NCI-H1092 (cell line): ENCODE results near the gene LRP2.

ENCODE experiments used
- DNase-seq: peaks from one replicate; lab custom pipeline; 2025; lab: John Stamatoyannopoulos, UW

LRP2 gene

GRCh38 chr2:169240405-169240804 is 121.9 kb downstream of the LRP2 start:
- no peak for DNase-seq

GRCh38 chr2:169237939-169238338 is 124.4 kb downstream of the LRP2 start:
- DNase-seq, result no peak

- no peak for DNase-seq
These were observed 125.0 kb downstream of the LRP2 start for GRCh38 chr2:169237286-169237685.

GRCh38 chr2:169232551-169233154 is 129.7 kb downstream of the LRP2 start:
- no peak for DNase-seq

DNA sequence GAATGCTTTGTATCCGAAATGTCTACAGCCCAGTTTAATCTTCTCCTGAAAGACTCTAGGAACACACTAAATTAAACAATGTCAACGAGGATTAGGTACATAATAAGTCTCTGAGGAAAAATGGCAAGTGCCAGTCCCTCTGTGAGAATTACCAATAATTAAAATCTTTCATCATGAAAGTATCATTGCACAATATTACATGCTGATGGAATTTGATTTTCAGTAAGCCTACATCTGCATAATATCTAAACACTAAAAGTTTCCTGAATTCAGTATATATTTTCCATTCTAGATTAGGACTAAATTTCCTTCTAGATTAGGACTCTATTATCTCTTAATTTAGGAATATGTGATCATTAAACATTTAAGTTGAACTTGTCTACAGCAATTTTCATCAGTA is 132.1 kb downstream of the LRP2 start:
- no peak for DNase-seq

DNA sequence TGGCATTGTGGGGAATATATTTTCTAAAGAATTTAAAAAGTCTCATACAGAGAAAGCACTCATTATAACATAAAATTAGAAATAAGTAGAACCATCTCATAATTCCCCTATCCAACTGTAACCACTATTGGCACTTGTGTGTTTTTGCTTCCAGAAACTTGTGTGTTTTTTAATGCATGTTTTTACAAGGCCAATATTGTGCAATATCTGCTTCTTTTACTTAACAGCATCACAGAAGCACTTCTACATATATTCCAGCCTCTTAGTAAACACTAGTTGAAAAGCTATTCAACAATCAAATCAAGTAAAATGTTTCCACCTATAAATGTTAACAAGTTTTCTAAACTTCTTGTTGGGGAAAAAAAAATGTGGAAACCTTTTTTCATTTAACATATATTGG is 132.7 kb downstream of the LRP2 start:
- DNase-seq, result no peak

DNA sequence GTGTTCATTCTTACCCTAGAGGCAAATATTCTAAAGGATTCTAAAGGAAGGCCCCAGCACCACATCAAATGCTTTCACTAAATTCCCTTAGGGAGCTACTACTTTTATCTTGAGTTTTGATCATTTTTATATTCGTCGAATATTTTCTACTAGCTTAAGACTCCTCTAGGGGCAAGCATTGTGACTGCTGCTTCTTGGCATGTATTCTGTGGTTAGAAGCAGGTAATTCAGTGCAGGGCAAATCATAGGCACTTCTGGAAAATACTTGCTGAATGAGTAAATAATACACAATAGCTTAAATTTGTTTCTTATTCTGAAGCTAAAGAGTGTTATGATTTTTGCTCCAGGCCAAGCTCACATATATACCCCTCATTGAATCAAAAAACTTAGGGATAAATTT is 136.4 kb downstream of the LRP2 start:
- no peak for DNase-seq

DNA sequence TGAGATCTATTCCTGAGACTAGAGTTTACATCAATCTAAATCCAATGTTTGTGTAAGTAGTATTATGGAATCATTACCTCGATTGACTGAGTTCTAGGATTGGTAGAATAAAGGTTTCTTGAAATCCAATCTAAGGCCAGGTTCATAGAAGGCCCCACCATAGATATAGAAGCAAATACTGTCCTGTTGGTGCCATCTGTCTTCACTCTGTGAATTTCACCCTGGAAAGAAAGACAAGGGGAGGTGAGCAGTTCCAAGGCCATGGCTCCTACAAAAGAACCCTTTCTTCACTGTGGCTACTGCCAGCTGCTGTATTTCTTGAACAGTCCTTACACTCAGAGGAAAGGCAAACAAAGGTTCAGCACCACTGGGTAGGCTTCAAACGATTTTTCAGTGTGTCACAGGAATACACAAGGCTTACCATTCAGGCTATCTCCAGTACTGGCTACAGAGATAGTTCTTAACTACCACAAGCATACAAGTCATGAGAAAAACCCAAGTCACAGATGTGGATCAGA is 137.0 kb downstream of the LRP2 start:
- no peak for DNase-seq

GRCh38 chr2:169222665-169223064 is 139.7 kb downstream of the LRP2 start:
- no peak for DNase-seq

GRCh38 chr2:169221745-169222369 is 140.5 kb downstream of the LRP2 start:
- DNase-seq, result no peak

DNA sequence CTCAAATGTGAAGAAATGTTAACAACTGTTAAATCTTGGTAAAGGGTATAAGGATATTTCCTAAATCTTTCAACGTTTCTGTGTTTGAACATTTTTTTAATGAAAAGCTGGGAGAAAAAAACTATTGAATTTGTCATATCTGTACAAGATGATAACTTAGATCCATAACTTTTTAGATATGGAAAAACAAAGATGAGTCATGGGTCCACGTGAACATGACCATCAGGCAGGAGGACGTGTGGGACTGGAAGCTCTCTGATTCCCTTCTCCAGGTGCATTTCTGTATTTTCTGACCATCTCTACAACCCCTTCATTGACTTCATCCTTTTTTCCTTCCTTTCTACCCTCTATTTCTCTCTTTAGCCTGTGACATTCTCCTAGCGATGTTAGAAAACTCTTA is 151.4 kb downstream of the LRP2 start:
- no peak for DNase-seq

DNA sequence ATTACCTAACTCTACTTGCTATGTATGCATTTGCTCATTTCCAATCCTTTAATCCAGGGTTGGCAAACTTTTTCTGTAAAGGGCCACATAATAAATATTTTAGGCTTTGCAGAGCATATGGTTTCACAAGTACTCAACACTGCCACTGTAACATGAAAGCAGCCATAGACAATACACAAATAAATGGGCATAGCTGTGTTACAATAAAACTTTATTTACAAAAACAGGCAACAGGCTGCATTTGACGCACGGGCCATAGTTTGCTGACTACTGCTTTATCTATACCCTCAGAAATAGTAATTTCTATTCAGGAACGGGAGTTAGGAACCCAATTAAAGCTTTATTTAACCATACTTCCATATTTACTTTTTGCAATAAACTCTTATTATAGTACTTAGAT is 154.3 kb downstream of the LRP2 start:
- DNase-seq, result no peak

- no peak for DNase-seq
These were observed 157.2 kb downstream of the LRP2 start for GRCh38 chr2:169205176-169205575.

DNA sequence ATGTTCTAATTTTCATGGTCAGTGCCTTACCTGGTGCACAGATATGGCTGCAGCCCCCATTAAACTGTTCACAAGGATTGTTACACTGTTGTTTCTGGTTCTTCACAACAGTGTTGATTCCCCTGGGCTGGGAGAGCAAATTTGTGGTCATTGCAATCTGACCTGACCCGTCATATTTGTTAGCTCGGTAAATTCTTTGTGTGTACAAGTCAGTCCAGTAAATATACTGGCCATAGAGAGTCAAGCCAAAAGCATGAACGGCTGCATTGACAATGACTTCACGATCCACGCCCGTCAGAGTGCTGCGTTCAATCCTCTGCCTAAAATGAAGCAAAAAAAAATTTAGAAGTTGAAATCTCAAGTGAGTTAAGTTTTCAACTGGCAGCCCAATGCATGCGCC is 158.4 kb downstream of the LRP2 start:
- no peak for DNase-seq

GRCh38 chr2:169200756-169201155 is 161.6 kb downstream of the LRP2 start:
- DNase-seq, result no peak

GRCh38 chr2:169193618-169194017 is 168.7 kb downstream of the LRP2 start:
- DNase-seq, result no peak

- DNase-seq, result no peak
These were observed 172.0 kb downstream of the LRP2 start for GRCh38 chr2:169190197-169190775.

DNA sequence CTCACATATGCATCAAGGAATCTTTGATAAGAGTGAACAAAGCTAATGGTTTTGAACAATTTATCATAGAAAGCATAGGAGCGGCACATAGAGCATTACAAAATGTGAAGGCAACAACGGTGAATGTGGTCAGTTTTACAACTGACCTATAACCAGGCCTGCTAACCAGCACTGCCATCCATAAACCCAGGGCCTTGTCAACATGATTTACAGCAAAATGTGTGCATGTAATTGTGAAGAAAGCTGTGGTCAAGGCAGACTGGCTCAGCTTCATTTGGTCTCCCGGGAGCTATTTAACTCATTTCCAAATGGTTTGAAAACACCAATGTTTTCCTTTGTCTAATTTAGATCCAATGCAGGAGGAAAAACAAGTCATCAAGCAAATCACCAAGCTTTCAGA is 173.2 kb downstream of the LRP2 start:
- DNase-seq, result no peak

DNA sequence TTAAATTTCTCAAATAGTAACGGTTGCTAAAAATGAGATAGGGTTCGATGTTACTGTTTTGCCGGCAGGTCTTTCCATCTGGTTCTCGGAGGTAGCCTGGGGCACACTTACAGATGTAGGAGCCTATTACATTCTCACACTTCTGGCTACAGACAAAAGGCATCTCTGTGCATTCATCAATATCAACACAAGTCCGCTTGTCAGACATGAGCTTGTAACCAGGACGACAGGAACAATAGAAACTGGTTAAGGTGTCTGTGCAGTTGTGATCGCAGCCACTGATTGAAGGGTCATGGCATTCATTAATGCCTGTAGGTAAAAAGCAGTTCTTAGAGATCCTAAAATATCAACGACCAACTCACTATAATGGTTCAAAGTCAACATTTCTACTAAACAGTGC is 176.6 kb downstream of the LRP2 start:
- DNase-seq, result no peak

DNA sequence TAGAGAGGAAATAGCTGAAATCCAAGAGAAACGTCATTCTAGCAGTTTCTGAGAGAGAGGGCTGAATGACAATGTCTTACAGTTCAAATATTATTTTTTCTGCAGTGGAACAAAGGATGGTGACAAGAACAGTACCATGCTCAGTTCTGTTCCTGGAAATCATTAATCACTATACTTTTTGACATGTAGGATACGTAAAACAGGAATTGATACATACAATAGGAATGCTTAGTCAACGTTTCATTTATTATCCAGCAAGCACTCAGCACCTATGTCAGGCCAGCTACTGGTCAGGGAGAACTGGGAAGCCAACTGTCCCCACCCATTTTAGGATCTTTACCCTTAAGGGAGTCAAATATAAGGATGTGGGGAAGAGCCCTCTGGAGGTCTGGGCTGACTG is 178.3 kb downstream of the LRP2 start:
- no peak for DNase-seq

DNA sequence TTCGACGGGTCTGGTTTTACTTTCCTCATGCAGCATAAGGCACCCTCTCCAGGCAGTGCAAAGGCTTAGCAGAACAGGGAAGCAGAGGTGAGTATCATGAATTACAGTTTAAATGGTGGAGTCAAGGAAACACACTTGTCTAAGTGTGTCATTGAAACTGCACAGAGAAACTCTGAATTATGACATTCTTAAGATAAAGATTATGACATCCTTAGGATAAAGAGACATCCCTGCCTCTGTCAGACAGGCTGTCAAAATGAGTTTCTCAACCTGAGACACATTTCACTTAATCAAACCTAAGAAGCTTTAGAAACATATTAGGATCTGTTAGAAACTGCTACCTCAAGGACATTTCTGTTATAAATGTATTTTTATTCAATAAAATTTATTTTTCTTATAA is 179.8 kb downstream of the LRP2 start:
- DNase-seq, result no peak

- DNase-seq, result no peak
These were observed 183.4 kb downstream of the LRP2 start for GRCh38 chr2:169178804-169179390.

DNA sequence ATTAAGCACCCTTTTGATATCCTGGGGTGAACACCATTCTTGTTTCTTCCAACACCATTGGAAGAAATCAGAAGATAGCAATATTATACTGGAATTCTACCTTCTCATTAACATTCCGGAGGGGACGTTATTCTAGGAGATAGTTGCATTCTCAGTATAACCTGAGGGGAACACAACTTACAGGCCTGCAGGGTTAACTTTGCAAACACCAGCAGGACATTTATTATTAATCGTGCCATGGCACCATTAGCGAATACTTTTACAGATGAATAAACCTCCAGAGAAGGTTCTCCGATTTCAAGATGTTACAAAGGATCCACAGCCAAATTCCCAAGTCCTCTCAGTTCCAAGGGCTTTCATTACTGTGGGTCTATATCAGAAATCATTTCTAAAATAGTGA is 184.0 kb downstream of the LRP2 start:
- no peak for DNase-seq
